WERI-Rb-1 (cell line): ENCODE measurements around the gene DNAJC24.
"Not testable (repeated sequence)": the region's sequence is repeated elsewhere in the genome, so short reads cannot be mapped to it uniquely, and the experiment has no call there.

Experiments
- DNase-seq: peaks from one replicate; pipeline ENCODE4 v3.0.0-alpha.2; 2020
- H3K27ac ChIP-seq: fragments of 250-450 bp; sonication (Bioruptor Pico); 2 replicates; pipeline ENCODE4 v1.5.1; 2020; ENCODE audit warnings: mild to moderate bottlenecking, moderate library complexity
- H3K27me3 ChIP-seq: fragments of 250-450 bp; sonication (Bioruptor Pico); 2 replicates; pipeline ENCODE4 v1.5.1; 2021; ENCODE audit warnings: mild to moderate bottlenecking, low read depth, moderate library complexity; ENCODE audit not compliant: insufficient read depth, severe bottlenecking
- H3K36me3 ChIP-seq: fragments of 250-450 bp; sonication (Bioruptor Pico); 2 replicates; pipeline ENCODE4 v1.5.1; 2020; ENCODE audit warnings: mild to moderate bottlenecking, moderate library complexity
- H3K4me3 ChIP-seq: 2 replicates; pipeline ENCODE4 v1.5.1; 2011; ENCODE audit warnings: low read depth, mild to moderate bottlenecking, control low read depth, low read length
- H3K9me3 ChIP-seq: fragments of 250-450 bp; sonication (Bioruptor Pico); 2 replicates; pipeline ENCODE4 v1.5.1; 2021; ENCODE audit warnings: mild to moderate bottlenecking, moderate library complexity; ENCODE audit not compliant: severe bottlenecking
- CTCF ChIP-seq: IDR thresholded peaks from 2 replicates; pipeline ENCODE4 v1.5.1; 2011; ENCODE audit warnings: low read depth, mild to moderate bottlenecking, control low read depth, inconsistent platforms, low read length

The DNAJC24 gene

GRCh38 chr11:31369348-31370329 lies at the start of gene DNAJC24, which contains the start of gene DCDC1:
TSS of gene DNAJC24 (plus strand) at chr11:31369860. CDS start at chr11:31370749, 889 bp downstream.
TSS of gene DCDC1 (minus strand) at chr11:31369739. CDS start at chr11:31328280, 41,459 bp downstream.
- H3K4me3 ChIP-seq, result peak within 1 kb of the TSS; percentile 60
- H3K9me3 ChIP-seq, result no peaks in the 10 kb centered on the region
- no peaks in the 10 kb centered on the region for H3K27me3 ChIP-seq
- no peaks in the 10 kb centered on the region; the same call in 1 of the 2 replicates for H3K36me3 ChIP-seq
- TF ChIP-seq CTCF, result no peak
- H3K27ac ChIP-seq, result peak within 1 kb of the TSS; percentile 79
- peak; percentile 93 for DNase-seq

- H3K27ac ChIP-seq, H3K36me3 ChIP-seq, H3K4me3 ChIP-seq, H3K9me3 ChIP-seq, DNase-seq, H3K27me3 ChIP-seq: not testable (repeated sequence)
Observed at GRCh38 chr11:31321494-31321893, 48.2 kb upstream of the DNAJC24 start.

GRCh38 chr11:31323145-31323544 lies 46.5 kb upstream of the DNAJC24 start:
- TF ChIP-seq CTCF, result no peak
- no peaks in the 10 kb centered on the region for H3K27me3 ChIP-seq
- no peak for DNase-seq
- no peak overlapping the region for H3K27ac ChIP-seq
- no peak overlapping the region for H3K4me3 ChIP-seq
- H3K36me3 ChIP-seq, result no peaks in the 10 kb centered on the region
- H3K9me3 ChIP-seq, result no peaks in the 10 kb centered on the region

- no peaks in the 10 kb centered on the region for H3K36me3 ChIP-seq
- TF ChIP-seq CTCF, result no peak
- no peak for DNase-seq
- no peak overlapping the region for H3K4me3 ChIP-seq
- no peaks in the 10 kb centered on the region for H3K9me3 ChIP-seq
- no peaks in the 10 kb centered on the region for H3K27me3 ChIP-seq
- no peak overlapping the region for H3K27ac ChIP-seq
Observed at GRCh38 chr11:31325160-31325559, 44.5 kb upstream of the DNAJC24 start.

- no peak for TF ChIP-seq CTCF
- DNase-seq, result no peak
Observed at GRCh38 chr11:31326470-31327148, 43.1 kb upstream of the DNAJC24 start.

GRCh38 chr11:31327417-31327816 lies 42.2 kb upstream of the DNAJC24 start:
- H3K9me3 ChIP-seq, result peaks cover 2% of the 10 kb centered on the region
- no peaks in the 10 kb centered on the region for H3K27me3 ChIP-seq
- DNase-seq, result no peak

More at GRCh38 chr11:31326470-31327148, 43.1 kb upstream of the DNAJC24 start:
- Histone ChIP-seq H3K27ac (no peak overlapping the region), H3K36me3 (no peaks in the 10 kb centered on the region), H3K4me3 (no peak overlapping the region), H3K27me3 (no peaks in the 10 kb centered on the region), H3K9me3 (peaks cover 2% of the 10 kb centered on the region)

More at GRCh38 chr11:31327417-31327816, 42.2 kb upstream of the DNAJC24 start:
- Histone ChIP-seq H3K4me3 (no peak overlapping the region), H3K27ac (no peak overlapping the region), H3K36me3 (no peaks in the 10 kb centered on the region)
- TF ChIP-seq CTCF, result no peak
